ENCODE data around the gene PTPRG. TPM values are rescaled to one million over a fixed set of nuclear protein-coding genes. Genes with fewer than 3 reads are reported as not detected.

PTPRG gene
- total RNA-seq, 2 experiments from 2014 or later = 0.13 to 0.70 TPM

DNA sequence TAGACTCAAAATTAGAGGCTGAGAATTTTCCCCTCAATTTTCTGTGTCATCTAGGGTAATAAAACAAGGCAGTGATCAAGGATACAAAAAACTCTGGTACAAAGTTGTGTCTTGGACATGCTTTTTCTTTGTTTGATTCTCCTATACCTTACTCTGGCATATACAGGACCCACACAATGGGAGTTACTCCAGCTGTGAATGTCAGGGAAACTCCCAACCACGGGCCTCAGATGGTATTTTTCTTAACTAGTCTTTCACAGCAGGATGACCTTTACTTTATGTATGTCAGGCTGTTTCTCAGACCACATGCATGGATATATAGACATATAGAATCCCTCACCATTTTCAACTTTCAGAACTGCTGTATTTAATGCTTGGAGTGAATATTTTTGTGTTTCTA, 770.6 kb downstream of the PTPRG start:
- no peak overlapping the region for H3K4me2 ChIP-seq (ENCODE audit: low read length)
- BruUV-seq (replicated peaks) = no TSS peak
- no peaks in the 10 kb centered on the region for H3K79me2 ChIP-seq (ENCODE audit: insufficient read depth, low read depth, low read length)
- TF ChIP-seq, protein P1, sequence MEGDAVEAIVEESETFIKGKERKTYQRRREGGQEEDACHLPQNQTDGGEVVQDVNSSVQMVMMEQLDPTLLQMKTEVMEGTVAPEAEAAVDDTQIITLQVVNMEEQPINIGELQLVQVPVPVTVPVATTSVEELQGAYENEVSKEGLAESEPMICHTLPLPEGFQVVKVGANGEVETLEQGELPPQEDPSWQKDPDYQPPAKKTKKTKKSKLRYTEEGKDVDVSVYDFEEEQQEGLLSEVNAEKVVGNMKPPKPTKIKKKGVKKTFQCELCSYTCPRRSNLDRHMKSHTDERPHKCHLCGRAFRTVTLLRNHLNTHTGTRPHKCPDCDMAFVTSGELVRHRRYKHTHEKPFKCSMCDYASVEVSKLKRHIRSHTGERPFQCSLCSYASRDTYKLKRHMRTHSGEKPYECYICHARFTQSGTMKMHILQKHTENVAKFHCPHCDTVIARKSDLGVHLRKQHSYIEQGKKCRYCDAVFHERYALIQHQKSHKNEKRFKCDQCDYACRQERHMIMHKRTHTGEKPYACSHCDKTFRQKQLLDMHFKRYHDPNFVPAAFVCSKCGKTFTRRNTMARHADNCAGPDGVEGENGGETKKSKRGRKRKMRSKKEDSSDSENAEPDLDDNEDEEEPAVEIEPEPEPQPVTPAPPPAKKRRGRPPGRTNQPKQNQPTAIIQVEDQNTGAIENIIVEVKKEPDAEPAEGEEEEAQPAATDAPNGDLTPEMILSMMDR (conservative IDR thresholded peaks at IDR 0.05; ENCODE audit: low read length) = no peak
- TF ChIP-seq EZH2phosphoT487 (IDR thresholded peaks at IDR 0.05; ENCODE audit: borderline replicate concordance, low read depth, low read length) = no peak
- ChIA-PET POLR2A (no interaction called here), CTCF (ENCODE audit: unreplicated experiment) (no interaction called here)
- H3K9me2 ChIP-seq (ENCODE audit: insufficient read depth, low read length) = no peaks in the 10 kb centered on the region
- no peaks in the 10 kb centered on the region for H4K20me1 ChIP-seq (ENCODE audit: insufficient read depth, low read length)
- no peak overlapping the region for H3K27ac ChIP-seq (ENCODE audit: low read depth, low read length, poor library complexity, severe bottlenecking)
- H3K4me3 ChIP-seq (ENCODE audit: low read depth, low read length, poor library complexity, severe bottlenecking) = no peak overlapping the region
- H3K36me3 ChIP-seq (ENCODE audit: insufficient read depth, low read length) = no peaks in the 10 kb centered on the region
- H2AFZ ChIP-seq (ENCODE audit: low read length) = no peak overlapping the region
- intact Hi-C loops (cut with micrococcal nuclease; ENCODE audit: unreplicated experiment) = no loop called here
- H3K4me1 ChIP-seq (ENCODE audit: insufficient read depth, low read length, poor library complexity, severe bottlenecking) = no peaks in the 10 kb centered on the region
- DNase-seq (ENCODE audit: low spot score) = no peak
- no peaks in the 10 kb centered on the region for H3K9me3 ChIP-seq (ENCODE audit: low read length)

DNA sequence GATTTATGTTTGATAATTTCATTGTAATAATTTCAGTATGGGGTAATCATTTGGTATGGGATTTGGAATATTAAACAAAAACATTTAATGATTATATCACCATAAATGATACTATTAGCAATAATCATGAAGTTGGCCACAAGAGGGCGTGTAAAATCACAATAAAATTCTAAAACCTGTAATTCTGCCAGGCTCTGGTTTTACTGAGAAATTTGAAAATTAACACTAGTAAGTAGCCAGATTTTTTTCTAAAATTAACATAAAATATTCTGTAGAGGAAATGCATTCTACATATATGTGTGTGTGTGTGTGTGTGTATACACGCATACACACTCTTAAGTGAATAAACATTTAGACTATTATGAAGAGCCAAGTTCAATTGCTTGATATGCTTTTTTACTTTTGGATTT, 771.5 kb downstream of the PTPRG start:
- TF ChIP-seq, protein P1 (conservative IDR thresholded peaks at IDR 0.05; ENCODE audit: low read length) = peak; percentile 95
- TF ChIP-seq EZH2phosphoT487 (IDR thresholded peaks at IDR 0.05; ENCODE audit: borderline replicate concordance, low read depth, low read length) = no peak
- no peaks in the 10 kb centered on the region for H3K36me3 ChIP-seq (ENCODE audit: insufficient read depth, low read length)
- H3K27ac ChIP-seq (ENCODE audit: low read depth, low read length, poor library complexity, severe bottlenecking) = no peak overlapping the region
- intact Hi-C loops (cut with micrococcal nuclease; ENCODE audit: unreplicated experiment) = loop anchor here (1.0 kb wide), 1 partner anchor 225 kb away; no protein-coding TSS in a partner anchor
- no peaks in the 10 kb centered on the region for H3K79me2 ChIP-seq (ENCODE audit: insufficient read depth, low read depth, low read length)
- no peaks in the 10 kb centered on the region for H4K20me1 ChIP-seq (ENCODE audit: insufficient read depth, low read length)
- H3K4me3 ChIP-seq (ENCODE audit: low read depth, low read length, poor library complexity, severe bottlenecking) = no peak overlapping the region
- DNase-seq (ENCODE audit: low spot score) = peak; percentile 50
- no peaks in the 10 kb centered on the region for H3K9me3 ChIP-seq (ENCODE audit: low read length)
- ChIA-PET POLR2A (no interaction called here), CTCF (ENCODE audit: unreplicated experiment) (no interaction called here)
- no peaks in the 10 kb centered on the region for H3K4me1 ChIP-seq (ENCODE audit: insufficient read depth, low read length, poor library complexity, severe bottlenecking)
- no peak overlapping the region for H2AFZ ChIP-seq (ENCODE audit: low read length)
- H3K4me2 ChIP-seq (ENCODE audit: low read length) = no peak overlapping the region
- H3K9me2 ChIP-seq (ENCODE audit: insufficient read depth, low read length) = no peaks in the 10 kb centered on the region
- no TSS peak for BruUV-seq (replicated peaks)

DNA sequence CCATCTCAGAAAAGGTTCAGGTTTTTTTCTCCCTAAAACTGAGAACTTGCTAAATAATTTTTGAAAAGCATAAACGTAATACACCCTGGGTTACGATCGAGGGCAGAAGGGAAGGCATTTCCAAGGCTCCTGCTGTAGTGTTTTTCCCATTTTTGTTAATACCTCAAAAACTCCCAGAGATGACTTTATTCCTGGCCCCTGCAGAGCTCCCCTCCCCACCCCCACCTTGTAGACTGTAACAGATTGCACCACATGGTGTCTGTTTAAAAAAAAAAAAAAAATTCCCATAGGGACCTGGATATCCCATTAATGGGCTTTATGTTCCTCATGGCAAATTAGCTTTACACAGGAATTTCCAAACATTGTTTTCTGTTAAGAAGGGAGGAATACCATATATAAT, 773.8 kb downstream of the PTPRG start:
- TF ChIP-seq EZH2phosphoT487 (IDR thresholded peaks at IDR 0.05; ENCODE audit: borderline replicate concordance, low read depth, low read length) = no peak
- TF ChIP-seq, protein P1 (conservative IDR thresholded peaks at IDR 0.05; ENCODE audit: low read length) = no peak
- no peaks in the 10 kb centered on the region for H3K79me2 ChIP-seq (ENCODE audit: insufficient read depth, low read depth, low read length)
- H3K9me3 ChIP-seq (ENCODE audit: low read length) = no peaks in the 10 kb centered on the region
- no peak overlapping the region for H3K4me2 ChIP-seq (ENCODE audit: low read length)
- H3K4me3 ChIP-seq (ENCODE audit: low read depth, low read length, poor library complexity, severe bottlenecking) = no peak overlapping the region
- DNase-seq (ENCODE audit: low spot score) = no peak
- intact Hi-C loops (cut with micrococcal nuclease; ENCODE audit: unreplicated experiment) = no loop called here
- H3K27ac ChIP-seq (ENCODE audit: low read depth, low read length, poor library complexity, severe bottlenecking) = no peak overlapping the region
- H4K20me1 ChIP-seq (ENCODE audit: insufficient read depth, low read length) = no peaks in the 10 kb centered on the region
- H3K4me1 ChIP-seq (ENCODE audit: insufficient read depth, low read length, poor library complexity, severe bottlenecking) = no peaks in the 10 kb centered on the region
- ChIA-PET CTCF (ENCODE audit: unreplicated experiment) (no interaction called here), POLR2A (interaction anchor here (0.6 to 1.4 kb wide), 4 partner anchors 146 to 771 kb away, joined by 3 read pairs; no protein-coding TSS in a partner anchor)
- BruUV-seq (replicated peaks) = no TSS peak
- no peak overlapping the region for H2AFZ ChIP-seq (ENCODE audit: low read length)
- no peaks in the 10 kb centered on the region for H3K9me2 ChIP-seq (ENCODE audit: insufficient read depth, low read length)
- no peaks in the 10 kb centered on the region for H3K36me3 ChIP-seq (ENCODE audit: insufficient read depth, low read length)
